Spleen (tissue), 13 donors: ENCODE results near the gene RBBP8. TPM values are rescaled to one million over a fixed set of nuclear protein-coding genes. Genes with fewer than 3 reads are reported as not detected.
"Not testable (repeated sequence)": the region's sequence is repeated elsewhere in the genome, so short reads cannot be mapped to it uniquely, and the experiment has no call there.

ENCODE experiments used
- DNase-seq: peaks from one replicate; pipeline ENCODE4 v3.0.0-alpha.2; 2020
- H3K27ac ChIP-seq, 8 donors: fragments of 200-600 bp; sonication (generic) in 7 of 8; 1 replicate in 4 of 8; 2 replicates in 4 of 8; pipeline versions ENCODE4 v1.5.0 to v1.8.0; 2016 to 2021; ENCODE audit warnings: inconsistent platforms in 4 of 8, mild to moderate bottlenecking in 4 of 8, moderate library complexity in 1 of 8
- H3K27me3 ChIP-seq, 7 donors: fragments of 200-600 bp; sonication (generic) in 6 of 7; replicated peaks in 1 of 7; 1 replicate in 4 of 7; 2 replicates in 3 of 7; pipeline versions ENCODE4 v1.5.0 to v1.8.0; 2016 to 2021; ENCODE audit warnings: inconsistent platforms in 3 of 7, mild to moderate bottlenecking in 1 of 7
- H3K36me3 ChIP-seq, 6 donors: fragments of 200-600 bp; sonication (generic) in 5 of 6; 1 replicate in 4 of 6; 2 replicates in 2 of 6; pipeline versions ENCODE4 v1.5.0 to v1.8.0; 2016 to 2021; ENCODE audit warnings: inconsistent platforms in 2 of 6
- H3K4me1 ChIP-seq, 6 donors: fragments of 200-600 bp; sonication (generic) in 5 of 6; 1 replicate in 3 of 6; 2 replicates in 3 of 6; pipeline versions ENCODE4 v1.5.0 to v1.8.0; 2016 to 2021; ENCODE audit warnings: inconsistent platforms in 3 of 6
- H3K4me3 ChIP-seq, 8 donors: fragments of 200-600 bp; sonication (generic) in 7 of 8; 1 replicate in 4 of 8; 2 replicates in 4 of 8; pipeline versions ENCODE4 v1.5.0 to v1.8.0; 2016 to 2021; ENCODE audit warnings: inconsistent platforms in 4 of 8, mild to moderate bottlenecking in 4 of 8, moderate library complexity in 2 of 8
- H3K9me3 ChIP-seq, 8 donors: fragments of 200-600 bp; sonication (generic) in 7 of 8; 1 replicate in 4 of 8; 2 replicates in 4 of 8; pipeline versions ENCODE4 v1.5.0 to v1.8.0; 2016 to 2021; ENCODE audit warnings: inconsistent platforms in 4 of 8
- CTCF ChIP-seq, 11 experiments: fragments of 200-600 bp in 7 of 11; fragments of 450-650 bp in 4 of 11; sonication (generic) in 4 of 11; IDR thresholded peaks in 8 of 11; conservative IDR thresholded peaks in 3 of 11; 1 replicate in 7 of 11; 2 replicates in 4 of 11; pipeline versions ENCODE4 v1.4.0 to v1.8.0; 2016 to 2021; ENCODE audit warnings: antibody characterized with exemption in 11 of 11, inconsistent platforms in 4 of 11, mild to moderate bottlenecking in 1 of 11
- POLR2A ChIP-seq, 3 donors: fragments of 450-650 bp; IDR thresholded peaks; one replicate each; pipeline ENCODE4 v1.5.1; 2017; ENCODE audit warnings: antibody characterized with exemption in 3 of 3, mild to moderate bottlenecking in 1 of 3
- POLR2AphosphoS5 ChIP-seq, 3 donors: sonication (generic); formaldehyde crosslinking; IDR thresholded peaks; one replicate each; pipeline ENCODE4 v1.5.1; 2017; ENCODE audit warnings: antibody characterized with exemption in 3 of 3
- WGBS, 5 donors: extraction: QIAGEN DNeasy Blood & Tissue Kit in 3 of 5; methylation state at CpG; one replicate each; pipeline versions ENCODE4 v1.1.5 to v1.1.7; 2013 to 2018; 5-methylcytosine and 5-hydroxymethylcytosine counted together
- intact Hi-C: fragments of 100-400 bp; cut with DNase I; formaldehyde crosslinking; loops from one replicate; pipeline ENCODE4 v1.15.0; 2023; ENCODE audit warnings: low total_unique reads
- long read RNA-seq, 2 donors: transcript quantifications; one replicate each; lab custom pipeline, GENCODE V29; 2026
- polyA plus RNA-seq, 3 donors: library from polyadenylated mRNA; stranded (reverse); fragments of 200-250 nt; gene quantifications; one replicate each; pipeline ENCODE4 v1.2.1, GENCODE V29; 2013
- total RNA-seq, 7 donors: library from RNA; depleted of rRNA in 3 of 7; stranded (reverse); fragments of >200 nt in 3 of 7; fragmentation: NEBNext Ultra II Directional in 4 of 7; extraction: Animal tissue kit (Norgen Biotek cat#: 25700) in 4 of 7; gene quantifications; one replicate each; pipeline versions ENCODE4 v1.1.0 to v1.2.1, GENCODE V29; 2016 to 2021
- donor health status: healthy with polysubstance abuse.
- donor health status: DM: no; HTN: no; CAD: no; lungs with moderate emphysema.
- donor health status: DM: no; HTN: no; CAD: no.
- donor health status: Bipolar disorder and iron deficiency.
- donor health status: healthy.
- donor health status: DM: no; HTN: no; CAD: no.
- donor health status: DM: yes; HTN: yes; CAD: no.

The RBBP8 gene
- total RNA-seq (10 to 100 TPM; 10.6 to 21.4 (median 15.9) TPM), polyA plus RNA-seq (10 to 100 TPM; 15.6 to 19.6 (median 18.8) TPM)
- long read RNA-seq, donor 1: 0 reads
- long read RNA-seq, donor 2, partial matches to known transcripts: 0 of 2 reads
- long read RNA-seq, donor 2, other reads (novel, unspliced or antisense): 0 of 2 reads

DNA sequence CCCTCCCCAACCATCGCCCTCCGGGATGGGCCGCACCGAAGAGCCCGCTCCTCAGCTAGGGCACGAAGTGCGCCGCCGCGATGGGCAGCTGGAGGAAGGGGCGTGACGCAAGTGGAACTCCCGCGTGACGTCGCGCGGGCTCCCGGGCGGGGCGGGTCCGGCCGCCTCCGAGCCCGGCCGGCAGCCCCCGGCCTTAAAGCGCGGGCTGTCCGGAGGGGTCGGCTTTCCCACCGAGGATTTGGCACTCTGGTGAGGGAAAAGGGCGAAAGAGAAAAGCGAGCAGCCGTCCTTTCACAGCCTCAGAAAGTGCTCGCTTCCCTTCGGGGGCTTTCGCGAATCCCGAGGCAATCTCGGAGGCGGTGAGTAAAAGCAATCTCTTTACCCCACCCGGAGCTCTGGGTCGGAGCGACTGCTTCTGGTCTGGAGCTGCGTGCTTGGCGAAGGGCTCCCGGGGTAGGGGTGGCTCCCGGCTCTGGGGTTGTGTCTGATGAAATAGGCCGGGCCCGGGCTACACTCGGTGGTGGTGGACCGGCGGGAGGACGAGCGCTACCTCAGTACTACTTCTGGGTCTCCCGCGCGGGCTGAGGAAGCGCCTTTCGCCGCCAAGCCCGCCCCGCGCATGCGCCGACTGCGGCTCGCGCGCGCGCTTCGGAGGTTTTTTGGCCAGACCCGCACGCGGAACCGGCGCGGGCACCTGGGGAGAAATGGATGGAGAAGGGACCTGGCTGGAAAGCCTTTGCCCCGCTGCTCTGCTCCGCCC lies at the start of gene RBBP8:
TSS of gene RBBP8 (plus strand) at position 123 of the 760 bp plus-strand sequence. CDS start 3,524 bp downstream, outside the sequence.
- peak; percentile 97 for DNase-seq
- H3K9me3 ChIP-seq: no peaks in the 10 kb centered on the region
- TF ChIP-seq POLR2A (IDR thresholded peaks at IDR 0.05) (peak in 1 of 3 donors; percentile 78), CTCF (IDR thresholded peaks at IDR 0.05 in 8 of 11, conservative IDR thresholded peaks at IDR 0.05 in 3 of 11) (peak in 2 of 11 experiments; percentile 14 to 16), POLR2AphosphoS5 (IDR thresholded peaks at IDR 0.05) (peak; percentile 81 to 93 (median 91))
- intact Hi-C loops: no loop called here
- peak within 1 kb of the TSS; percentile 93 to 99 (median 98) for H3K27ac ChIP-seq
- peaks cover 0 to 11% (median 0%) of the 10 kb centered on the region in 6 donors for H3K36me3 ChIP-seq
- peaks cover 7 to 30% (median 18%) of the 10 kb centered on the region in 6 donors for H3K4me1 ChIP-seq
- H3K4me3 ChIP-seq: peak within 1 kb of the TSS; percentile 65 to 95 (median 78)
- 0 to 1% (median 0%) methylated on average over 22 to 82 of the region's 82 CpGs for WGBS, 5 donors
- no peaks in the 10 kb centered on the region for H3K27me3 ChIP-seq

DNA sequence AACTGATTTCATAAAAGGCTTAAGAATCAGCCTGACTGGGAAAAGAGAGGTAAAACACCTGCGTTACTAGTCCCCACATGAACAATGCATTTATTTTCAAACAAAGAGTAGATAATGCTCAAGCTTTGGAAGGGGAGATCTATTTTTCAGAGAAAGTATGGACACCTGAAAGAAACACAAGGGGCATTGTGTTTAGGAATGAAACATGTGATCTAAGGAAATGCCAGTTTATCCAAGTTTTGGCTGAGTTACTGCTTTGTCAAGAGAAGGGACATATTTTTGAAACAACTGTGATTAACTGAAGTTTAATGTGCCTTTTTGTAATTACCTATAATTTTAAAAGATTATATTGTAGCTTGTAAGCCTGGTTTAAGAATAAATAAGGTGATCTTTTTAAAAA lies 49.3 kb upstream of the RBBP8 start:
- Histone ChIP-seq H3K4me3 (no peak overlapping the region), H3K27ac (no peak overlapping the region), H3K4me1 (no peaks in the 10 kb centered on the region), H3K27me3 (peaks cover 0 to 6% (median 0%) of the 10 kb centered on the region in 7 donors), H3K9me3 (peaks cover 0 to 9% (median 0%) of the 10 kb centered on the region in 8 donors), H3K36me3 (no peaks in the 10 kb centered on the region)
- intact Hi-C loops: no loop called here
- no peak for TF ChIP-seq POLR2AphosphoS5 (IDR thresholded peaks at IDR 0.05)
- no peak for TF ChIP-seq CTCF (IDR thresholded peaks at IDR 0.05 in 8 of 11, conservative IDR thresholded peaks at IDR 0.05 in 3 of 11)
- TF ChIP-seq POLR2A (IDR thresholded peaks at IDR 0.05): no peak
- no peak for DNase-seq
- 93 to 97% (median 94%) methylated on average over 1 of the region's 1 CpG for WGBS, 5 donors

DNA sequence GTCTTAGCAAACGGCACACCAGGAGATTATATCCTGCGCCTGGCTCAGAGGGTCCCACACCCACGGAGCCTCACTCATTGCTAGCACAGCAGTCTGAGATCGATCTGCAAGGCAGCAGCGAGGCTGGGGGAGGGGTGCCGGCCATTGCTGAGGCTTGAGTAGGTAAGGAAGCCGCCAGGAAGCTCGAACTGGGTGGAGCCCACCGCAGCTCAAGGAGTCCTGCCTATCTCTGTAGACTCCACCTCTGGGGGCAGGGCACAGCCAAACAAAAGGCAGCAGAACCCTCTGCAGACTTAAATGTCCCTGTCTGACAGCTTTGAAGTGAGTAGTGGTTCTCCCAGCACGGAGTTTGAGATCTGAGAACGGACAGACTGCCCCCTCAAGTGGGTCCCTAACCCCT lies 47.4 kb upstream of the RBBP8 start:
- 86 to 95% (median 91%) methylated on average over 9 to 11 of the region's 11 CpGs for WGBS, 5 donors
- H3K4me1 ChIP-seq, H3K4me3 ChIP-seq, H3K36me3 ChIP-seq, intact Hi-C loops, H3K9me3 ChIP-seq, H3K27me3 ChIP-seq, DNase-seq, H3K27ac ChIP-seq: not testable (repeated sequence)

GRCh38 chr18:22899421-22899820 lies 33.7 kb upstream of the RBBP8 start:
- DNase-seq: no peak
- H3K27me3 ChIP-seq: no peaks in the 10 kb centered on the region
- no peak overlapping the region for H3K27ac ChIP-seq
- no peak for TF ChIP-seq POLR2AphosphoS5 (IDR thresholded peaks at IDR 0.05)
- TF ChIP-seq CTCF (IDR thresholded peaks at IDR 0.05 in 8 of 11, conservative IDR thresholded peaks at IDR 0.05 in 3 of 11): no peak
- no peak for TF ChIP-seq POLR2A (IDR thresholded peaks at IDR 0.05)
- H3K36me3 ChIP-seq: no peaks in the 10 kb centered on the region
- intact Hi-C loops: no loop called here
- no peaks in the 10 kb centered on the region for H3K4me1 ChIP-seq
- peaks cover 0 to 12% (median 1%) of the 10 kb centered on the region in 8 donors for H3K9me3 ChIP-seq
- no peak overlapping the region for H3K4me3 ChIP-seq
